Cardiac fibroblast (primary cell): ENCODE measurements around the gene AMDHD1.
A peak's percentile ranks its signal among the peaks of the same experiment; 100 is the strongest.

Experiments used
- DNase-seq, 2 donors: peaks; one replicate each; pipeline versions ENCODE4 v3.0.0 to v3.0.0-alpha.2; 2010; ENCODE audit warnings: low read depth in 2 of 2
- H3K4me3 ChIP-seq, 2 donors: replicated peaks in 1 of 2; 1 replicate in 1 of 2; 2 replicates in 1 of 2; pipeline ENCODE4 v1.5.1; 2011; ENCODE audit warnings: low read depth in 2 of 2, low read length in 2 of 2, mild to moderate bottlenecking in 2 of 2, moderate library complexity in 1 of 2
- TF ChIP-seq, protein P1 (sequence below): IDR thresholded peaks from one replicate; pipeline ENCODE4 v1.5.1; 2011; ENCODE audit warnings: low read depth, mild to moderate bottlenecking, low read length, inconsistent platforms

AMDHD1 gene

GRCh38 chr12:96014943-96015599 is 71.9 kb downstream of the AMDHD1 start:
- peak in 1 of 2 donors; percentile 42 for DNase-seq
- no peak overlapping the region for H3K4me3 ChIP-seq
- TF ChIP-seq, protein P1, sequence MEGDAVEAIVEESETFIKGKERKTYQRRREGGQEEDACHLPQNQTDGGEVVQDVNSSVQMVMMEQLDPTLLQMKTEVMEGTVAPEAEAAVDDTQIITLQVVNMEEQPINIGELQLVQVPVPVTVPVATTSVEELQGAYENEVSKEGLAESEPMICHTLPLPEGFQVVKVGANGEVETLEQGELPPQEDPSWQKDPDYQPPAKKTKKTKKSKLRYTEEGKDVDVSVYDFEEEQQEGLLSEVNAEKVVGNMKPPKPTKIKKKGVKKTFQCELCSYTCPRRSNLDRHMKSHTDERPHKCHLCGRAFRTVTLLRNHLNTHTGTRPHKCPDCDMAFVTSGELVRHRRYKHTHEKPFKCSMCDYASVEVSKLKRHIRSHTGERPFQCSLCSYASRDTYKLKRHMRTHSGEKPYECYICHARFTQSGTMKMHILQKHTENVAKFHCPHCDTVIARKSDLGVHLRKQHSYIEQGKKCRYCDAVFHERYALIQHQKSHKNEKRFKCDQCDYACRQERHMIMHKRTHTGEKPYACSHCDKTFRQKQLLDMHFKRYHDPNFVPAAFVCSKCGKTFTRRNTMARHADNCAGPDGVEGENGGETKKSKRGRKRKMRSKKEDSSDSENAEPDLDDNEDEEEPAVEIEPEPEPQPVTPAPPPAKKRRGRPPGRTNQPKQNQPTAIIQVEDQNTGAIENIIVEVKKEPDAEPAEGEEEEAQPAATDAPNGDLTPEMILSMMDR, result no peak

GRCh38 chr12:96015672-96016071 is 72.5 kb downstream of the AMDHD1 start:
- H3K4me3 ChIP-seq, result no peak overlapping the region
- TF ChIP-seq, protein P1, result peak; percentile 56
- peak; percentile 47 to 52 for DNase-seq
